GM12864 (cell line): Measurements from ENCODE around the gene ACTR3C.
"Not testable (repeated sequence)": the region's sequence is repeated elsewhere in the genome, so short reads cannot be mapped to it uniquely, and the experiment has no call there.

ENCODE experiments used
- DNase-seq: peaks from one replicate; pipeline ENCODE4 v3.0.0-alpha.2; 2011; ENCODE audit warnings: low read depth
- H3K4me3 ChIP-seq: 2 replicates; pipeline ENCODE4 v1.5.1; 2011; ENCODE audit warnings: mild to moderate bottlenecking, low read depth, low read length, control low read depth

The ACTR3C gene

GRCh38 chr7:150204577-150204976 is 118.8 kb downstream of the ACTR3C start:
- not testable (repeated sequence) for DNase-seq

GRCh38 chr7:150202894-150203293 is 120.5 kb downstream of the ACTR3C start:
- DNase-seq, H3K4me3 ChIP-seq: not testable (repeated sequence)

More at GRCh38 chr7:150204577-150204976, 118.8 kb downstream of the ACTR3C start:
- H3K4me3 ChIP-seq: not testable (repeated sequence)
